Neutrophil (primary cell): ENCODE measurements around the gene GNB3.
A peak's percentile ranks its signal among the peaks of the same experiment; 100 is the strongest.

ENCODE experiments used
- H3K27ac ChIP-seq: fragments of 200-600 bp; sonication (generic); 2 replicates; pipeline ENCODE4 v1.5.1; 2016; ENCODE audit warnings: mild to moderate bottlenecking, moderate library complexity
- H3K27me3 ChIP-seq: fragments of 200-600 bp; sonication (generic); 2 replicates; pipeline ENCODE4 v1.6.0; 2016; ENCODE audit warnings: mild to moderate bottlenecking
- H3K36me3 ChIP-seq: fragments of 200-600 bp; sonication (generic); 2 replicates; pipeline ENCODE4 v1.5.1; 2017
- H3K4me1 ChIP-seq, 2 experiments: fragments of 200-600 bp in 1 of 2; sonication (generic) in 1 of 2; 1 replicate in 1 of 2; 2 replicates in 1 of 2; pipeline versions ENCODE4 v1.5.1 to v1.6.1; 2013 to 2016; ENCODE audit warnings: low read depth in 1 of 2, low read length in 1 of 2, mild to moderate bottlenecking in 1 of 2, moderate library complexity in 1 of 2; ENCODE audit not compliant: control insufficient read depth in 1 of 2, insufficient read depth in 1 of 2
- H3K4me3 ChIP-seq, 2 experiments: fragments of 200-600 bp in 1 of 2; sonication (generic) in 1 of 2; 1 replicate in 1 of 2; 2 replicates in 1 of 2; pipeline ENCODE4 v1.5.1; 2013 to 2016; ENCODE audit warnings: low read depth in 1 of 2, low read length in 1 of 2, mild to moderate bottlenecking in 1 of 2, moderate library complexity in 1 of 2
- H3K9me3 ChIP-seq: fragments of 200-600 bp; sonication (generic); 2 replicates; pipeline ENCODE4 v1.5.1; 2016
- TF ChIP-seq, protein P1 (sequence below): fragments of 200-600 bp; sonication (generic); IDR thresholded peaks from 2 replicates; pipeline ENCODE4 v1.5.1; 2016; ENCODE audit warnings: antibody characterized with exemption

The GNB3 gene

DNA sequence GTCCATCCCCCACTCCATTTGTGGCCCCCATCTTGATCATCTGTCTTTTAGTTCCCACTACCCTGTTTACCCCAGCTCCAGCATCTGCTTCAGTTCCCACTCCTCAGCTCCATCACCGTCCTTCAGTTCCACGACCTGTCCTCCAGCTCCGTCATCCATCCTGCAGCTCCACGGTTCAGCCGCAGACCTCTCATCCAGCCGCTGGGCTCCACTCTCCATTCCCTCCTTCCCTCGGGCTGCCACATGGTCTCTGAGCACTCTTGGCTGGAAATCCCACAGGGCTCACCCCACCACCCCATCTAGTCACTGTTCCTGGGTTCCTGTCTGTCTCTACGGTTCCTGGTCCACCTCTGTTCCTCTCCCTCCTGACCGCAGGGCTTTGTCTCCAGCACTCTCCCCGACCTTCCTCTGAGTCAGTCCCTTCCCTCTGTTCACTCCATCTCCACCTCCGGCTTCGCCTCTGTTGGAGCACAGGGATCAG is 15.8 kb upstream of the GNB3 start:
- TF ChIP-seq, protein P1, sequence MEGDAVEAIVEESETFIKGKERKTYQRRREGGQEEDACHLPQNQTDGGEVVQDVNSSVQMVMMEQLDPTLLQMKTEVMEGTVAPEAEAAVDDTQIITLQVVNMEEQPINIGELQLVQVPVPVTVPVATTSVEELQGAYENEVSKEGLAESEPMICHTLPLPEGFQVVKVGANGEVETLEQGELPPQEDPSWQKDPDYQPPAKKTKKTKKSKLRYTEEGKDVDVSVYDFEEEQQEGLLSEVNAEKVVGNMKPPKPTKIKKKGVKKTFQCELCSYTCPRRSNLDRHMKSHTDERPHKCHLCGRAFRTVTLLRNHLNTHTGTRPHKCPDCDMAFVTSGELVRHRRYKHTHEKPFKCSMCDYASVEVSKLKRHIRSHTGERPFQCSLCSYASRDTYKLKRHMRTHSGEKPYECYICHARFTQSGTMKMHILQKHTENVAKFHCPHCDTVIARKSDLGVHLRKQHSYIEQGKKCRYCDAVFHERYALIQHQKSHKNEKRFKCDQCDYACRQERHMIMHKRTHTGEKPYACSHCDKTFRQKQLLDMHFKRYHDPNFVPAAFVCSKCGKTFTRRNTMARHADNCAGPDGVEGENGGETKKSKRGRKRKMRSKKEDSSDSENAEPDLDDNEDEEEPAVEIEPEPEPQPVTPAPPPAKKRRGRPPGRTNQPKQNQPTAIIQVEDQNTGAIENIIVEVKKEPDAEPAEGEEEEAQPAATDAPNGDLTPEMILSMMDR = no peak
- no peak overlapping the region for H3K4me3 ChIP-seq
- no peak overlapping the region for H3K27ac ChIP-seq
- no peaks in the 10 kb centered on the region for H3K9me3 ChIP-seq
- H3K4me1 ChIP-seq = peaks cover 33 to 37% of the 10 kb centered on the region in 2 experiments
- no peaks in the 10 kb centered on the region for H3K36me3 ChIP-seq
- H3K27me3 ChIP-seq = peaks cover 84% of the 10 kb centered on the region

DNA sequence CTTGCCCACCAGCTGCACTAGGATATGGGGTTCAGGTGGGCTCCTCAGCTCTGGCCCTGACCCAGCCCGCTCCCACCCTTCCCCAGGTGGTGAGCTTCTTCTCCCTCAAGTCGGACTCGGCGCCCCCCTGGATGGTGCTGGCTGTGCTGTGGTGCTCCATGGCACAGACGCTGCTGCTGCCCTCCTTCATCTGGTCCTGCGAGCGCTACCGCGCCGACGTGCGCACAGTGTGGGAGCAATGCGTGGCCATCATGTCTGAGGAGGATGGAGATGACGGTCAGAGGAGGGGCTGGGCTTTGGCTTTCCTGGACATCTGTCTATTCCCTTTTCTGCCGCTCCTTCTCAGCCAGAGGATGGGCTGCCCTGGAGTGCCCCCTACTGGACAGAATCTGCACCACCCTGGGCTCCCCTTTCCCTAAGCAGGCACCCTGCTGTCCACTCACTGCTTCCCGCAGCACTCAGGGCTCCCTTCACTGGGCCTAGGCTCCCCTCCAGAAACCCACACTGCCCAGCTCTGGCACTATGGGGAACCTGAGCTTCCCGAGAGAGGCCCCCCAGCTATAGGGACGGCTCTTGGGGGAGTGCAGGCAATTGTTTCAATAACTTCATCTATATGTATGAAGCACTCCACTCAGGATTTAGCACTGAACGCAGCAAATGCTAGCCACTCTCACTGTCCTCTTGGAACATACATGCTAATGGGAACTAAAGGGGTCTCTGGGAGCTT is 15.2 kb upstream of the GNB3 start:
- TF ChIP-seq, protein P1 = peak; percentile 89
- Histone ChIP-seq H3K4me1 (peaks cover 33 to 37% of the 10 kb centered on the region in 2 experiments), H3K9me3 (no peaks in the 10 kb centered on the region), H3K36me3 (no peaks in the 10 kb centered on the region), H3K4me3 (no peak overlapping the region), H3K27me3 (peaks cover 90% of the 10 kb centered on the region), H3K27ac (no peak overlapping the region)

DNA sequence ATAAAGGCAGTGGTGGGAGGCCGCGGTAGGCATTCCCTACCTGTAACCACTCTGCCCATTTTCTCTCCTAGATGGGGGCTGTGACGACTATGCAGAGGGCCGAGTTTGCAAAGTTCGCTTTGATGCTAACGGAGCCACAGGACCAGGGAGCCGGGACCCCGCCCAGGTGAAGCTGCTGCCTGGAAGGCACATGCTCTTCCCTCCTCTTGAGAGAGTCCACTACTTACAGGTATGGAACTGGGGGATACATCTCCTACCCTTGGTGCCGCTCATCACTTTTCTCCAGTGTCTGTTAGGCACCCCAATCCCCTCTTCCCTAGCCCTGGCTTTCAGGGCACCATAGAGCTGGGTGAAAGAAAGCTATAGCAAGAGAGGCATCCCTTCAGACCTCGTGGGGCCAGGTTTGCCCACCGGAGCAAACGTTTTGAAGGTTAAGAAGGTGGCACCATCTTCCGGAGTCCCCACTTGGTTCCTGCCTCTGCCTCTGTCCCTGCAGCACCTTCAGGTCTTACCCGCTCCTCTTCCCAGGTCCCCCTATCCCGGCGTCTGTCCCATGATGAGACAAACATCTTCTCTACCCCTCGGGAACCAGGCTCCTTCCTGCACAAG is 14.5 kb upstream of the GNB3 start:
- Histone ChIP-seq H3K27ac (no peak overlapping the region), H3K27me3 (peaks cover 94% of the 10 kb centered on the region), H3K4me1 (peaks cover 29 to 32% of the 10 kb centered on the region in 2 experiments), H3K36me3 (no peaks in the 10 kb centered on the region), H3K9me3 (no peaks in the 10 kb centered on the region), H3K4me3 (no peak overlapping the region)
- TF ChIP-seq, protein P1 = no peak

DNA sequence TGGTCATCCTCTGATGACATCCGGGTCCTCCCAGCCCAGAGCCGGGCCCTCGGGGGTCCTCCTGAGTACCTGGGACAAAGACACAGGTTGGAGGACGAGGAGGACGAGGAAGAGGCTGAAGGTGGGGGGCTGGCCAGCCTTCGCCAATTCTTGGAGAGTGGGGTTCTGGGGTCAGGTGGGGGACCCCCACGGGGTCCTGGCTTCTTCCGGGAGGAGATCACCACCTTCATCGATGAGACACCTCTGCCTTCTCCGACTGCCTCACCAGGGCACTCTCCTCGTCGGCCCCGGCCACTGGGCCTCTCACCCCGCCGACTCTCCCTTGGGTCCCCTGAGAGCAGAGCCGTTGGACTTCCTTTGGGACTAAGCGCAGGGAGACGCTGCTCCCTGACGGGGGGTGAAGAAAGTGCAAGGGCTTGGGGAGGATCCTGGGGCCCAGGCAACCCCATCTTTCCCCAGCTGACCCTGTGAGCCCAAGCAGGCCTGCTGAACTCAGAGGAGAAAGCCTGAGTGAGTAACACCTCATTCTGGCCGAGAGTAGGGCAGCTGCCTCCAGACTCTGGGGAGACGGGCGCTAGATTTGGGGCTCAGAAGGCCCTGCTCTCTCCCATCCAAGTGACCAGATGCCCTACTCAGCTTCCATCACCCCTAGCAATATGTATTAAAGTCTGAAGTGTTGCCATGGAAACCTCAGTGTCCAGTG is 13.8 kb upstream of the GNB3 start:
- no peak overlapping the region for H3K4me3 ChIP-seq
- TF ChIP-seq, protein P1 = no peak
- H3K9me3 ChIP-seq = no peaks in the 10 kb centered on the region
- no peak overlapping the region for H3K27ac ChIP-seq
- peaks cover 87% of the 10 kb centered on the region for H3K27me3 ChIP-seq
- H3K36me3 ChIP-seq = no peaks in the 10 kb centered on the region
- peaks cover 26% of the 10 kb centered on the region in 2 experiments for H3K4me1 ChIP-seq

DNA sequence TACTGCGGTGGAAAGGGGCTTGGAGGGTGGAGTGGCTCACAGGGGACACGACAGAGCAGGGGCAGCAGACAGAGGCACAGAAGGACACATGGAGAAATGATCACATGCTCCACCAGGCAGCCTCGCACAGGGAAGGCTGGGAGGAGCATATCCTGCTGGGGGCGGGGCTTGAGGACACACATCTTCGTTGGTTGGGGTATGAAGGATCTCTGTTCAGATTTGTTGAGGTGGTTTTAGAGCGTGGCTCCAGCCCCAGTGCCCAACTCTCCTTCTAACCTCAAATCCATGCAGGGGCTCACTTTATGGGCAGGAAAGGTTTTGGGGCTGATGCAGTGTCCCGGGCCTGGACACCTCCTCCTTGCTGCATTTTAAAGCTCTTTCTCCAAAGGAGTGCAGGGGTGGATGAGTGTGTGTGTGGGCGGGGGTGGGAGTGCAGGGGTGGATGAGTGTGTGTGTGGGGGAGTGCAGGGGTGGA is 13.3 kb upstream of the GNB3 start:
- no peak overlapping the region for H3K27ac ChIP-seq
- H3K36me3 ChIP-seq = no peaks in the 10 kb centered on the region

More for the DNA sequence above, 13.3 kb upstream of the GNB3 start:
- Histone ChIP-seq H3K4me1 (peaks cover 21 to 22% of the 10 kb centered on the region in 2 experiments), H3K9me3 (no peaks in the 10 kb centered on the region), H3K27me3 (peaks cover 81% of the 10 kb centered on the region), H3K4me3 (no peak overlapping the region)
- TF ChIP-seq, protein P1 = no peak
